ENCODE measurements around the gene DLG2. TPM values are rescaled to one million over a fixed set of nuclear protein-coding genes. Genes with fewer than 3 reads are reported as not detected.

DLG2 gene
- total and polyA plus RNA-seq, 2 of the 8 experiments (the other 6 are each of a cell fraction or from before 2014, with no cell fraction given) = 1.7 to 14.3 TPM

- no peak for TF ChIP-seq YY1 (IDR thresholded peaks at IDR 0.05; ENCODE audit: low read depth, low read length)
- TF ChIP-seq PHF8 (conservative IDR thresholded peaks at IDR 0.05; ENCODE audit: low read depth, low read length) = no peak
These were observed 2077.0 kb downstream of the DLG2 start (continued) for GRCh38 chr11:83549984-83550667.
